Retinal pigment epithelial cell (primary cell): ENCODE measurements around the gene PRSS1.
"Not testable (repeated sequence)": the region's sequence is repeated elsewhere in the genome, so short reads cannot be mapped to it uniquely, and the experiment has no call there.

Source experiments
- DNase-seq: peaks from one replicate; pipeline ENCODE4 v3.0.0-alpha.2; 2010; ENCODE audit warnings: low read depth
- H3K4me3 ChIP-seq: 2 replicates; pipeline ENCODE4 v1.5.1; 2011; ENCODE audit warnings: mild to moderate bottlenecking, low read length, control low read depth, moderate library complexity
- TF ChIP-seq, protein P1 (sequence below): conservative IDR thresholded peaks from 2 replicates; pipeline ENCODE4 v1.5.1; 2011; ENCODE audit warnings: low read depth, low read length, control low read depth, inconsistent platforms

Gene PRSS1

DNA sequence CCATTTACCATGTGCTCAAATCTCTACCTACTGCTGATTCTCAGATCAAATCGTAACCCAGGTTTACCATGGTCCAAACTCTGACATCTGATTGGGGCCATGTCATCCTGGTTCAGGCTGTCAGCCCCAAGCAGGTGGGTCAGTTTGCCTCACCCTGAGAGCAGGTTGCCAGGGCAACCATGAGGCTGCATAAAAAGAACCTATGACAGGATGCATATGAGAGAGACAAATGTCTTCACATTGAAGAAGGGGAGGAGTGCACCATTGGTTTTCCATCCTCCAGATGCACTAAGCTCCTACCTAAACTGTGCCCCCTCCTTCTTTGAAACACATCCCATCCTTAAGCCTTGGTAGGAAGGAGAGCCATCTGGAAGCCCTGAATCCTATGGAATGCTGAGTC, 10.2 kb downstream of the PRSS1 start:
- TF ChIP-seq, protein P1, sequence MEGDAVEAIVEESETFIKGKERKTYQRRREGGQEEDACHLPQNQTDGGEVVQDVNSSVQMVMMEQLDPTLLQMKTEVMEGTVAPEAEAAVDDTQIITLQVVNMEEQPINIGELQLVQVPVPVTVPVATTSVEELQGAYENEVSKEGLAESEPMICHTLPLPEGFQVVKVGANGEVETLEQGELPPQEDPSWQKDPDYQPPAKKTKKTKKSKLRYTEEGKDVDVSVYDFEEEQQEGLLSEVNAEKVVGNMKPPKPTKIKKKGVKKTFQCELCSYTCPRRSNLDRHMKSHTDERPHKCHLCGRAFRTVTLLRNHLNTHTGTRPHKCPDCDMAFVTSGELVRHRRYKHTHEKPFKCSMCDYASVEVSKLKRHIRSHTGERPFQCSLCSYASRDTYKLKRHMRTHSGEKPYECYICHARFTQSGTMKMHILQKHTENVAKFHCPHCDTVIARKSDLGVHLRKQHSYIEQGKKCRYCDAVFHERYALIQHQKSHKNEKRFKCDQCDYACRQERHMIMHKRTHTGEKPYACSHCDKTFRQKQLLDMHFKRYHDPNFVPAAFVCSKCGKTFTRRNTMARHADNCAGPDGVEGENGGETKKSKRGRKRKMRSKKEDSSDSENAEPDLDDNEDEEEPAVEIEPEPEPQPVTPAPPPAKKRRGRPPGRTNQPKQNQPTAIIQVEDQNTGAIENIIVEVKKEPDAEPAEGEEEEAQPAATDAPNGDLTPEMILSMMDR = no peak
- no peak overlapping the region for H3K4me3 ChIP-seq
- no peak for DNase-seq

DNA sequence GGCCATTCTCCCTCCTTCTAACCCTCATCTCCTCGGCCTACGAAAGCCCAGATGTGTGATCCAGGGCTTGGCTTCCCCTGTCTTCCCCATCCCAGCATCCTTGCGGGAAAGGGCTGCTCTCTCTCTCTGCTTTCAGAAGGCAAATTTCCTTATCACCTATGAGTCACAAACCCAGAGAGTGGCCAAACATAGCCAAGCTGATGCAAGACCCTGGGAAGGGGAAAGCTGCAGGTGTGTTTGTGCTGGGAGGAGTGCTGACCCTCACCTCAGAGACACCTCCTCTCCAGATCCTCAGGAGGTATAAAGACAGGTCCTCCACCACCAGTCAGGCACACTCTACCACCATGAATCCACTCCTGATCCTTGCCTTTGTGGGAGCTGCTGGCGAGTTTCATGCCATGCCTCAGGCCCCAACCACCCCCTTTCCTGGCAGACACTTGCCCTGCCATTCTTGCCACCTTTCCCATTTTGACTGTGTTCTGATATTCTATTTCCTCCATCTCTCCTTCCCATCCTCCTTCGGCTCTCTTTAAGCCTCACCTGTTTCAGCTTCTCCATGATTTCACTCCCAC, 10.9 kb downstream of the PRSS1 start:
- TF ChIP-seq, protein P1 = no peak
- H3K4me3 ChIP-seq = no peak overlapping the region
- DNase-seq = no peak

DNA sequence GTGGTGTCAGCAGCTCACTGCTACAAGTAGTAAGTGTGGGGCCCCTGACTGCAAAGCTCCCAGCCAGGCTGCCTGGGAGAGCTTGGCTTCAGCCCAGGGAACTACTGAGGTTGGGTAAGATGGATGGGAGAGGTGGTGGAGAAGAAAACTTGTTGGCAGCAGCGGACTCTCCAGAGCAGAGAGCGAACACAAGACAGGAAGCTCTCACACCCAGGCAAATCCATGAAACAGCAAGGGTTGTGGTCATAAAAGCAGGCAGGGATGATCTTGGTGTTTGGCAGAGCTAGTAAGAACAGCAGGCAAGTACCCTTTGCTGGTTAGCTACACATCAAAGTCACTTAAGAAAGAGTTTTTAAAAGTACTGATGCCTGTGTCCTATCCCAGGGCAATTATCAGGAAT, 12.3 kb downstream of the PRSS1 start:
- H3K4me3 ChIP-seq, DNase-seq: not testable (repeated sequence)

DNA sequence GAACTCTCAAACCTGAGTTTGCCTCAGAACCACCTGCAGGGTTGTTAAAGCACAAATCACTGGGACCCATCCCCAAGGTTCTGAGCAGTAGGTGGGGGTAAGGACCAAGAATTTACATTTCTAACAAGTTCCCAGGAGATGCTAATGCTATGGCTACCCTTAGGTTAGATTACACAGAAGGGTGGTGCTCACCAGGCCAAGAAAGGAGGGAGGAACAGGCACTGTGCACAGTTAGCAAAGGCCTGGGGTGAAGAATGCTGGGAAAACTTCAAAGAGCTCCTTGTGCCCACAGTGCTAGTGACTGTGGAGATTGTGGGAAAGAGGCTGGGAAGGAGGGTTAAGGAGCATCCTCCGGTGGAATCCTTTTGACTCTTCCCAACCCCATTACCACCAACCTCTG, 12.8 kb downstream of the PRSS1 start:
- TF ChIP-seq, protein P1 = no peak
- H3K4me3 ChIP-seq = no peak overlapping the region
- no peak for DNase-seq

DNA sequence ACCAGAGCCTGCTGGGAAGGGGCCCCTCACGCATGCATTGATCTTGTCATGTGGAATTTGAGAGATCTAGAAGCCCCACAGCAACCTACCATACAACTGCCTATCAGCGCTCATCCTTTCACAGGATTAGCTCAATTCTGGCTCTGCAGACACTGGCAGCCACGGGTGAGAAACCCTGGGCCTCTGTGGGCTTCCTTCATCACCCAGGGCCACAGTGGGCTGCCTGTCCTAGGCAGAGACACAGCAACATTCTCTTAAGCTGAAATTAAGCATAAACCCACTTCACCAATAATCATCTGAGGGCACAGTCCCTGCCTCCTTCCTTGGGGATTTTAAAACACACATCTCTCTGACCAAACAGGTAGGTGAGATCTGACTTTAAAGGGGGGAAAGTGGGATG, 18.2 kb downstream of the PRSS1 start:
- TF ChIP-seq, protein P1 = no peak
- H3K4me3 ChIP-seq = no peak overlapping the region
- DNase-seq = no peak

DNA sequence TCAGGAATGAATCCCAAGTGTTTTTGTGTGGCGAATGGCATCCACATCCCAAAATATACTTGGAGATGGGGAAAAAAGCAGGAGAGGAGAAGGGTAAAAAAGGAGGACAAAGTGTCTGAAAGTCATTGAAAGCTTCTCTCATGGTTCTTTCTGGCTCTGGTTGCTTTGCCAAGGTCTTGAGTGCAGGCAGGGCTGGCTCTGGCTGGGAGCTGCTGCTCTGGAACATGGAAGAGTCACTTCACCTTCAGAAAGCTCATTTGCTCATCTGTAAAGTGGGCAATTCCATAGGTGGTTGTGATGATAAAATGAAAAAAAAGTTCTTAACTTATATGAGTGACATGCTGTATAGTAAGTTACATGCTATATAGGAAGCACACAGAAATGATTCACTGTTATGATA, 18.6 kb downstream of the PRSS1 start:
- no peak for DNase-seq
- TF ChIP-seq, protein P1 = no peak

DNA sequence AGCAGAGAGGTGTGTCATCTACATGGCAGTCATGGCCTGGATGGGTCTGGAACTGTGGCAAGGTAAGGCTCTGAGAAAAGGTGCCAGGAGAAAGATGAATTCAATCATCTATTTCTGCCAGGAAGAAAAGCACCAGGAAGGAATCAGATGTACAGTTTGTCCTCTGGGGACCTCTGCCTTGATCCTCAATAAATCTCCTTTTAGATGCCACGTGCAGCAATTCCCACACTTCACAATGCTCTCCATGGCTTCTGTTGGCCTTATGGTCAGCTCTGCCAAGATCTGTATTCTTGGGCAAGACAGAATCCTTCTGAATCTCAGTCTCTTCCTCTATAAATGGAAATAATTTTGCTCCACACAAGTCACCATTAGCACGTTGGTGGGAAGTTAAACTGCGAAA, 19.6 kb downstream of the PRSS1 start:
- DNase-seq, H3K4me3 ChIP-seq: not testable (repeated sequence)

More for the DNA sequence above, 18.6 kb downstream of the PRSS1 start:
- H3K4me3 ChIP-seq = no peak overlapping the region

DNA sequence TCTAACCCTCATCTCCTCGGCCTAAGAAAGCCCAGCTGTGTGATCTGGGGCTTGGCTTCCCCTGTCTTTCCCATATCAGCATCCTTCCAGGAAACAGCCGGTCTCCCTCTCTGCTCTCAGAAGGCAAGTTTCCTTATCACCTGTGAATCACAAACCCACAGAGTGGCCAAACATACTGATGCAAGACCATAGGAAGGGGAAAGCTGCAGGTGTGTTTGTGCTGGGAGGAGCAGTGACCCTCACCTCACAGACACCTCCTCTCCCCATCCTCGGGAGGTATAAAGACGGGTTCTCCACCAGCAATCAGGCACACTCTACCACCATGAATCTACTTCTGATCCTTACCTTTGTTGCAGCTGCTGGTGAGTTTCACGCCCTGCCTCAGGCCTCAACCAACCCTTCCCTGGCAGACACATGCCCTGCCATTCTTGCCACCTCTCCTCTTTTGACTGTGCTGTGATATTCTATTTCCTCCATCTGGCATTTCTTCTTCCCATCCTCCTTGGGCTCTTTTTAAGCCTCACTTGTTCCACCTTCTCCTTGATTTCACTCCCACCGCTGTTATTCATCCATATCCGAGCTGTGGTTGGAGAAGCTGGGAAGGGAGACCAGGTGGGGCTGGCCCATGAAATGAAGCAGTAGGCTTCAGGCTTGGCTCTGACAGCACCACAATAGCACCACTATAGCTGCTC, 21.5 kb downstream of the PRSS1 start, which contains the start of gene PRSS2:
PRSS2 (plus strand) TSS at position 310 of the 692 bp plus-strand sequence; CDS start at position 323, 13 bp downstream.
- DNase-seq = no peak
- no peak within 1 kb of the TSS for H3K4me3 ChIP-seq
- TF ChIP-seq, protein P1 = no peak
